ENCODE measurements around the gene GNG12.

DNA sequence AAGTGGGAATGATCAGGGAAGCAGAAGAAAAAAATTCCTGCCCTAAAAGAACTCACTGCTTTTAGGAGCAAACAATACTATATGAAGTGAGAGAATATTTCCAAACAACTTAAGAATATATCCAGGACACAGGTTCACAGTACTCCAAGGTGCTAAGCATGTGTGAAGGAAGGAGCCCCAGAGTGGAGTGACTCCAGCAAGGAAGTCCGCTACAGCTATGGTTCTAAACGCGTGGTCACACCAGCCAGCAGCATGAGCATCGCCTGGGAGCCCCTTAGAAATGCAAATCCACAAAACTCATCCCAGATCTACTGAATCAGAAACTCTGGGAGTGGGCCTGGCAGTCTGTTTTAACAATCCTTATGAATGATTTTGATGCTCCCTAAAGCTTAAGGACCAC lies 112.2 kb downstream of the GNG12 start:
- TF ChIP-seq, protein P1, sequence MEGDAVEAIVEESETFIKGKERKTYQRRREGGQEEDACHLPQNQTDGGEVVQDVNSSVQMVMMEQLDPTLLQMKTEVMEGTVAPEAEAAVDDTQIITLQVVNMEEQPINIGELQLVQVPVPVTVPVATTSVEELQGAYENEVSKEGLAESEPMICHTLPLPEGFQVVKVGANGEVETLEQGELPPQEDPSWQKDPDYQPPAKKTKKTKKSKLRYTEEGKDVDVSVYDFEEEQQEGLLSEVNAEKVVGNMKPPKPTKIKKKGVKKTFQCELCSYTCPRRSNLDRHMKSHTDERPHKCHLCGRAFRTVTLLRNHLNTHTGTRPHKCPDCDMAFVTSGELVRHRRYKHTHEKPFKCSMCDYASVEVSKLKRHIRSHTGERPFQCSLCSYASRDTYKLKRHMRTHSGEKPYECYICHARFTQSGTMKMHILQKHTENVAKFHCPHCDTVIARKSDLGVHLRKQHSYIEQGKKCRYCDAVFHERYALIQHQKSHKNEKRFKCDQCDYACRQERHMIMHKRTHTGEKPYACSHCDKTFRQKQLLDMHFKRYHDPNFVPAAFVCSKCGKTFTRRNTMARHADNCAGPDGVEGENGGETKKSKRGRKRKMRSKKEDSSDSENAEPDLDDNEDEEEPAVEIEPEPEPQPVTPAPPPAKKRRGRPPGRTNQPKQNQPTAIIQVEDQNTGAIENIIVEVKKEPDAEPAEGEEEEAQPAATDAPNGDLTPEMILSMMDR (IDR thresholded peaks at IDR 0.05) = no peak
- TF ChIP-seq POLR2A (IDR thresholded peaks at IDR 0.05) = no peak
- no peak for TF ChIP-seq POLR2AphosphoS5 (IDR thresholded peaks at IDR 0.05; ENCODE audit: insufficient read depth in 1 of 2, low read depth in 1 of 2)
